Activated CD4-positive, CD25-positive, alpha-beta regulatory T cell treated with anti-CD3 and anti-CD28 coated beads, Interleukin-2, amount 50 U/mL, for 24 hours (primary cell): Measurements from ENCODE around the gene PYROXD2.
"Not testable (repeated sequence)": the region's sequence is repeated elsewhere in the genome, so short reads cannot be mapped to it uniquely, and the experiment has no call there.

ENCODE experiments used
- ATAC-seq, 2 donors: fragments of 150-1000 bp; cut with Tn5 transposase; one replicate each; pipeline ENCODE4 v1.10.0; 2021; ENCODE audit warnings: mild to moderate bottlenecking in 1 of 2, moderate library complexity in 1 of 2

Gene PYROXD2

DNA sequence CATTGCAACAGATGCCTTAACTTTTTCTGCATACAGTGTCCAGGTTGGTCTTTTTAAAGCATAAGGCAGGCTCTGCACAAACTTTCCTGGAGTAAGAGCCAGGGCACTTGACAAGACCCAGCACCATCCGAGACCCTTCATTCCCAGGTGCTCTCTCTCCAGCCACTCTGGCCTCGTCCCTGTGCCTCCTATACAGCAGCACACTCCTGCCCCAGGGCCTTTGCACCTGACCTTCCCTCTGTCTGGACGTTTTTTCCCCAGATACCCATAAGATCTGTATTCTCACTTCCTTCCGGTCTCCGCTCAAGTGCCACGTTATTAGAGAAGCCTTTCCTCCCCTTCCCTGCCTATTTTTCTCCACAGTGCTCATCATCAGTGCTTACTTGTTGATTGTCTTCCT lies 25.6 kb downstream of the PYROXD2 start:
- ATAC-seq: no peak

- no peak for ATAC-seq
These were observed 26.8 kb downstream of the PYROXD2 start for GRCh38 chr10:98388101-98388655.

GRCh38 chr10:98384531-98385133 lies 30.4 kb downstream of the PYROXD2 start:
- no peak for ATAC-seq

GRCh38 chr10:98383869-98384268 lies 31.1 kb downstream of the PYROXD2 start:
- ATAC-seq: no peak

DNA sequence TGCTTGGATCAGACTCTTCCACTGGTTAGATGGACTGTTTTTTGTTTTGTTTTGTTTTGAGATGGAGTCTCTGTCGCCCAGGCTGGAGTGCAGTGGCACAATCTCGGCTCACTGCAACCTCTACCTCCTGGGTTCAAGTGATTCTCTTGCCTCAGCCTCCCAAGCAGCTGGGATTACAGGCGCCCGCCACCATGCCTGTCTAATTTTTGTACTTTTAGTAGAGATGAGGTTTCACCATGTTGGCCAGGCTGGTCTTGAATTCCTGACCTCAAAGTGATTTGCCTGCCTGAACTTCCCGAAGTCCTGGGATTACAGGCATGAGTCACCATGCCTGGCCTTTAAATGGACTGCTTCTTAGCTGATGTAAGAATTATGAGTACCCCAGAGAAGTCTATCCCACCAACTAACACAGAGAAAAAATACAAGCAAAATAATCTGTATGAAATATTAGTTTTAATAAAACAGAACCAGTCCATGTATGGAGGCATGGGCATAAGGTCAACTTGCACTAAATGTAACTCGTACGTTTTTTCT lies 31.8 kb downstream of the PYROXD2 start:
- ATAC-seq: not testable (repeated sequence)

GRCh38 chr10:98382691-98383101 lies 32.3 kb downstream of the PYROXD2 start:
- no peak for ATAC-seq

DNA sequence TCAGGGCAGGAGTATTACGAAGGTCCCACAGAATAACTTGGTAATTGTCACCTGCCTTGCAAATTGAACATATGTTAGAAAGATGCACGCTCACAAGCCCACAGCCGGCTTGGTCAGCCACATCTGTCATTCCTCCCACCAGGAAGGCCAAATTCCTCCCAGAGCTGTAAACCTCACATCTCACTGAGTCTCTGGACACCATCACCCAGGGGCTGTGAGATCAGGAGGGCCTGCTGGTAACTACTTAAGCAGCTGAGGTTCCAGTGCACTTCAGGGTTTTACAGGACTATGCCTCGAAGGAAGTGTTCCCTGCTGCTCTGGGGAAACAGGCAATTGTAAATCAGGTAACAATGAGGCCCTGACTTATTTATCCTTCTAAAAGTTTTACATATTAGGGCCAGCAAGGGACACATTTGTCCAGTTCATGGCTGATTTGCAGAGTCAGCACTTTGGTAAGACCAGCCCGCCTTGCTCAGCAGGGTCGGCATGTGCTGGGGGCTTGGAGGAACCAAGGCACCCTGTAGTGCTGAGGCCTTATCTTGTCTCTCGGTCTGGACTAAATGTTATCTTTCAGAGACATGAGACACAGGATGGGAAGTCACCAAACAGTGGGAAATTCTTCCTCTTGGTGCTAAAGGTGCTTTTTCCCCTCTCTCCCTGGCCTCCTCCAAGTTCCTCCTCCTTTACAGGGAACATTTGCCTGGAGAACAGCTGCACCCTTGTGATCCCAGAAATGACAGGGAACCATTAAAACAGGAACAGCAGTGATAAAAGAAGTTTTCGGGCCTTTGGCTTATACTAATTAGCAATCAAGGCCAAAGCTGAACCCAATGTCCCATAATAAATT lies 34.3 kb downstream of the PYROXD2 start:
- ATAC-seq: no peak

- no peak for ATAC-seq
These were observed 36.3 kb downstream of the PYROXD2 start for GRCh38 chr10:98378722-98379121.

- ATAC-seq: no peak
These were observed 37.4 kb downstream of the PYROXD2 start for GRCh38 chr10:98377536-98377935.

GRCh38 chr10:98377001-98377400 lies 38.0 kb downstream of the PYROXD2 start:
- no peak for ATAC-seq

- no peak for ATAC-seq
These were observed 38.5 kb downstream of the PYROXD2 start for GRCh38 chr10:98376485-98376884.

- no peak for ATAC-seq
These were observed 40.6 kb downstream of the PYROXD2 start for GRCh38 chr10:98374217-98374985.

- ATAC-seq: no peak
These were observed 41.5 kb downstream of the PYROXD2 start for GRCh38 chr10:98373260-98374040.

DNA sequence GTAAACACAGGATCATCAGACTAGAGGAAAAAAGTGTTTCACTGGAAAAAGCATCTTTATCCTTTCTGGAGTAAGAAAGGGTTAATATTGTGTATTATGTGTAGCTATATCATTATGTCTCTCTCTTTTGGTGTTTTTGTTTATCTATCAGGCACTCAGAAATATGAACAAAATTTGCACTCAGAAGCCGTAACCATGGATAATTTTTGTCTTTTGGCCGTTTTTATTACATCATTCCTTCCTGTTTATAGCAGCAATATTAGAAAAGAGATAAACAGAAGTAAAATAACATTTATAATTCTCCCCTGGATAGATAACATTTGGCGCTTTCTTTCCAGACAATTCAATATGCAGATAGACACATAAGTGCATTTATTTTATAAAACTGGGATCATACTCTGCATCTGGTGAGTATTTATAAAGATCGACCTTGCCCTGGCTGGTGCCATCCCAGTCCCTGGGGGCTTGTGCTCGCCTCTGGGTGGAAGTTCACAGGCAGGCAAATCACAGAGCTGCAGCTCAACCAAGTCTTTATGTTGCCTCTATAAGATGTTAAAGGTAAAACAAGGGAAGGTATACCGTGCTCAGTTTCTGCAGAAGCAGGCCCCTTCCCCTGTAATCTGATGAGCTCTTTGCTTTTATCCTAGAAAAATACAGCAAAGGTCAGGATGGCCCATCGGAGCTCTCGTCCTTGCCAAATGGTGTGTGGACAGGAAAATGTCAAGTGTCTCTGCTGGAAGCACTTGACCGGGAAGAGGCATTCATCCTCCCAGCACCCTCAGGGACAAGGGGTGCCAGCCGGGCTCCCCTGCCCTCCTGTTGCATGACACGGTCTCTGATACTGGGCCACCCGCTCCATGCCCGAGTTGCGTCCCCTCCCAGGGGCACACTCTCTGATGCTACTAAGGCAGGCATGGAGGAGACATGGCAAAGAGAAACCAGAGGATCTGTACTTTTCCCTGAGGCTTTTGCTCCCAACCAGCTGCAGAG lies 43.9 kb downstream of the PYROXD2 start:
- ATAC-seq: no peak

- no peak for ATAC-seq
These were observed 45.2 kb downstream of the PYROXD2 start for GRCh38 chr10:98369801-98370200.

- ATAC-seq: no peak
These were observed 46.3 kb downstream of the PYROXD2 start for GRCh38 chr10:98368644-98369043.

- no peak for ATAC-seq
These were observed 47.2 kb downstream of the PYROXD2 start for GRCh38 chr10:98367604-98368451.

DNA sequence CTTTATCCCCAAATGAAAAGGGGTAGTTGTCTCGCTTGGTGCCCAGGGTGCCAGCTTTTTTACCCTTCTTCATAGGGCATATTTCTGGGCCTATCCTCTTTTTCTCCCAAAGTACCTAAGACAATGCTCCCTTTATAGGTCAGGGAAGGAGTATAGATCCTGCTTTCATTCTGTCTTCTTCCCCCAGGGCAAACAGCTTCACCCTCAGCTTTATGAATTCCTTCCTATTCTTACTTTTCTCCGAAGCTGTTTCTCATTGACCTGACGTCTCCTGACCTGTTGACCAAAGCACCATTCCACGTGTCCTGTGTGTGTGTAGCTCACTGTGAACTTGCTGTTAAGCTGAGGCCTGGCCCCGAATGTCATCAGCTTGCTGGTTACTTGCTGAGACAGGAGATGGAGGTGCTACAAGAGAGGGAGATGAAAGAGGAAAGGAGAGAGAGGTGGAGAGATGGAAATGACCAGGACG lies 48.9 kb downstream of the PYROXD2 start:
- no peak for ATAC-seq

- ATAC-seq: no peak
These were observed 49.4 kb downstream of the PYROXD2 start for GRCh38 chr10:98365406-98366061.
